ENCODE measurements around the gene ITPR3.

The ITPR3 gene

DNA sequence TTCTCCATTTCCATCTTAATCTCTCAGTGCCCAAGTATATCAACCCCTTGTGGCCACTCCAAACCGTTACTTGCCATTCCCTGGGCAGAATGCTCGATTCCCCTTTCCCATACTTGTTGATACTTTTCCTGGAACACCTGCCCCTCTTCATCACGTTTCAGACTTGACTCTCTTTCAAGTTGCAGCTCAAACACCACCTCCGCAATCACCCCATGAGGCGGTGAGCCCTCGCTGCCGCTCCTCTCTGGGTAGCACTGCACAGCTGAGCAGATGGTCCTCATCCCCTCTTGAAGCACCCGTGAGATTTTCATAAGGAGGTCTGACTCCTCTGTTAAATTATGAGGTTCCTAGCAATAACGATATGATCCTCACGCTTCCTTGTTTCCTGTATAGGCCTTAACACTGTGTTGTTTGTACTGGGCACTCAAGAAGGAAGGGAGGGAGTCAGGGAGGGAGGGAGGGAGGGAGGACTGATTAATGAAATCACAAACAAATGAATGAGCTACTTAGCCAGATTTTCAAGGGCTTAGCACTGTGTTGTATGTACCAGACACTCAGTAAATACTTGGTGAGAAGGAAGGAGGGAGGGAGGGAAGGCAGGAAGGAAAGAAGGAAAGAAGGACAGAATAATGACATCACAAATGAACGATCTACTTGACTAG lies 98.3 kb downstream of the ITPR3 start:
- DNase-seq (ENCODE audit: low spot score): no peak

DNA sequence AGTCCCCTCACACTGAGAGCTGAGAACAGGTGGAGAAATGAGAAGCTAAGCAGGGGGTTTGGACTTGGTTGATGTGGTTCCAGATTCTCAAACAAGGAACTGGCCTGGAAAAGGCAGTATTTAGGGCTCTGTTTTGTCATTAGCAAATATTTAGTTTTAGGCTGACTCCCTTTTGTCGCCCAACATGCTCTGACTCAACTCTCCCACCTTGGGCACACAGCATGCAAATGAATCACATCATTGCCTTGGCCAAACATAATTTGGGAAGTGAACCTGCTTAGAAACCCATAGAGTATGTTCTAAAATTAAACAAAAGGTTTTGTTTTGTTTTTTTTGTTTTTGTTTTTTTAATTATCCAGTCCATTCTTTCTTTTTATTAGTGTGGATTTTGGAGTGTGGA lies 99.9 kb downstream of the ITPR3 start:
- DNase-seq (ENCODE audit: low spot score): no peak

DNA sequence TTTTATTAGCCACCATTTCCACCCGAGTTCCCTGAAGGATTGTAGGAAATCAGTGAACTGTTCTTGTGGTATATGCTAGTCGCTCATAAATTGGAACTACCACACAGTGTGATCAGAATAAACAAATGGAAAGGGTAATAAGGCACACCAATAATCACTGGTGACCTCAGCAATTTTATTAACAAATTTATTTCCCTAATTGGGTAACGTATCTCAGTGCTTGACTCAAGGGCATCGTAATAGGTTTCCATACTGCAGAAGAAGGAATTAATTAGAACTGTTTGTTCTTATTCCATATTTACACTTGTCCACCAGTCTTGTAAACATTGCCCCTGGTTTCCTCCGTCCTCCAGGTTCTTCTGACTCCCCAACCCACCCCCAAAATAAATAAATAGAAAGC lies 100.4 kb downstream of the ITPR3 start:
- DNase-seq (ENCODE audit: low spot score): no peak

DNA sequence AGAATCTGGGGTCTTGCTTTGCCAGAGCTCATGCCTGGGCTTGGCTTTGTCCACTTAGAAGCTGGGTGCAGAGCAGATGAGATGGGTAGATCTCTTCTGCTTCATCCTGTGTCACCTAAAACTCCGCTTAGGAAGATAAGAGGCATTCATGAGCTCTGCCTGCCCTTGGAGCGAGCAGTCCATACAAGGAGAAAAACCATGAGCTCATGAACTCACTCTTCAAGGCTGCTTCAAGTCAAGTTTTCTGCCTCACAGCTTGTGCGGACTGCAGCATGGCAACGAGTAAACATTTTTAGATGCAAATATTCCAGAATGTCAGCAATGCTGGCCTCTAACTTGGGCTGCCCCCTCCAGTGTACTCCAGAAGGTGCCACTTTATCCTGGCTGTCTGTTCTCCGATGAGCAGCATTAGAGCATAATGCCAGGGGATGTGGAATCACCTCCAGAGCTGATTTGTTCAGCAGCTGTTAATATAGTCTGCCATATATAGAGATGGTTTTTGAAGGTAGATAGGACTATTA lies 101.0 kb downstream of the ITPR3 start:
- DNase-seq (ENCODE audit: low spot score): no peak

DNA sequence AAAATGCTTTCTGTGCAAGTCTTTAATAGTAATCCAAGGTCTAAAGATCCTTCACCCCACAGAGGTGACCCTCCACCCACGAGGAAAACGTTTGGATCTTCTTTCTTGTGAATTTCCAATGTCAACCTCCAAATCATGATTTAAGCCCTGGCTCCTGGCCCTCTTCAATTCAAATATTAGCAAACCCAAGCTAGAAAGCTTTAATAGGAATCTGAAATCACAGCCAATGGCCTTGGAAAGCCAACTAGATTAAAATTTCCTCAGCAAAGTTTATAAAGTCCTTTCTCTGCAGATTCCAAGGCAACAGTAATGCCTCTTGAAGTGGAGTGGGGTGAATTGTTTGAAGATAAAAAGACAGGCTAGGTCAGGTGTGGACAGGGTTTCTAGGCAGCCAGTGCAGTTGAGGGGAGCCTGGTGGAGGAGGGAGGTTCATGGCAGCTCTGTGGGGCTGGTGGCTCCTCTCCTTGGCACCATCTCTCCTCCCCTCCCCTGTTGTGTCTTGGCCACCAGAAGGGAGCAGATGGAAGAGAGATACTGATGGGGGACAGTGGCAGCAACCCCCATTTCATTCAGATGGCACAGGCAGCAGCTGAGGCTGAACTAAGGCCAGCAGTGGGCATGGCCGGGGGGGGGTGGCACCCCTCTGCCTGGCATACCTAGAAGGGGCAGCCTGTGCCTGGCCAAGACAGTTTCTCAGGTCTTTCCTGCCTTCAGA lies 102.4 kb downstream of the ITPR3 start:
- DNase-seq (ENCODE audit: low spot score): no peak

DNA sequence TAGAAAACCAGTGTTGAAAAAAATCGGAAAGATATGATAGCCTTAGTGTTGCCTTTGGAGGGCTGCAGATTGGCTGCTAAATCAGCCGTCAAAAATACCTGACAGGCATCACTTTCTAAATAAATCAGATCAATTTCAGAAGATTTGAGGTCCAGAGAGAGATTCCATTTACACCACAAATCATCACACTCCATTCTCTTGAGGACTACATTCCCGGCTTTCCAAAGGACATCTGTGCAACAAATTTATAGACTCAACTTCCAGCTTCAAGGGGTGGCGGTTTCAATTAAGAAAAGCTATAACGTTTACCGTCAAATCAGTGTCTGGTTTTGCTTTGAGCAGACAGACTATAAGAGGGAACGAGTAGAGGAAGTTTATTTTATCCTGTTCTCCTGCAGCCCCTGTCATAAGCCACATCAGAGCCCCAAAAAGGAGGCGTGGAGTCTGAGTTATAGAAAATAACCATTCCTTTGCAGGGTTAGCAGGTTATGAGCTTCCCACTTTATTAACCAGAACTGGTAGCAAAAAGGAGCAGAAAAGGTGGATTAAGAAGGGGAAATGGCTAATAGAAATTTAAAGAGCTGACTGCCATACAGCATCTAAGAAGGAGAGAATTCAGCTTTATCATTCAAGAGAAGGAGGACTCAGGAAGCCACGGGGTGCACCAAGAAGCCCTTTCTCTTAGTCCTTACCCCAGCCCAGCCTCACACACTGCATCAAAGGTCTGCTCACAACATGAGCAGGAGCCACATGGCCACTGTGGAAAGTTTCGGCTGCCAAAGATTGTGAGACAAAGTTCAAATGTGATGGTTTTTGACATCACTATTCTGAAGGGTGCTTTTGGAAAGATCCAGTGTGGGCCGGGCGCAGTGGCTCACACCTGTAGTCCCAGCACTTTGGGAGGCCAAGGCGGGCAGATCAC lies 103.2 kb downstream of the ITPR3 start:
- DNase-seq (ENCODE audit: low spot score): no peak

DNA sequence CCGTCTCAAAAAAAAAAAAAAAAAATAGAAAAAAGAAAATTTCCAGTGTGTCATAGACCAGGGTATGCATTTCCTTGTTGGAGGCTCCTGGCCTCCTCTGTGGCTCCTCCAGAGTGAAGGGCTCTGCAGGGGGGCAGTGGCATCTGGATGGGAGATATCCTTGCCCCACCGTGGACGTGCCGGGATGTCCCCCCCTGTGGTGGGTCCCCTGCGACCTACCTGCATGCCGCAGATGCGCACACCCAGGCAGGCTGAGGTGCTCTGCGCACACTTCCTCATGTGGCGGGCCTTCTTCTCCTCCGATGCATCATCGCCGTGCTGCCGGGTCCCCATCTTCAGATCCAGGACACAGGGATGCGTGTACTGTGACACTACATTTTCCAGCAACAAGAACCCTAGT lies 104.1 kb downstream of the ITPR3 start:
- no peak for DNase-seq (ENCODE audit: low spot score)

DNA sequence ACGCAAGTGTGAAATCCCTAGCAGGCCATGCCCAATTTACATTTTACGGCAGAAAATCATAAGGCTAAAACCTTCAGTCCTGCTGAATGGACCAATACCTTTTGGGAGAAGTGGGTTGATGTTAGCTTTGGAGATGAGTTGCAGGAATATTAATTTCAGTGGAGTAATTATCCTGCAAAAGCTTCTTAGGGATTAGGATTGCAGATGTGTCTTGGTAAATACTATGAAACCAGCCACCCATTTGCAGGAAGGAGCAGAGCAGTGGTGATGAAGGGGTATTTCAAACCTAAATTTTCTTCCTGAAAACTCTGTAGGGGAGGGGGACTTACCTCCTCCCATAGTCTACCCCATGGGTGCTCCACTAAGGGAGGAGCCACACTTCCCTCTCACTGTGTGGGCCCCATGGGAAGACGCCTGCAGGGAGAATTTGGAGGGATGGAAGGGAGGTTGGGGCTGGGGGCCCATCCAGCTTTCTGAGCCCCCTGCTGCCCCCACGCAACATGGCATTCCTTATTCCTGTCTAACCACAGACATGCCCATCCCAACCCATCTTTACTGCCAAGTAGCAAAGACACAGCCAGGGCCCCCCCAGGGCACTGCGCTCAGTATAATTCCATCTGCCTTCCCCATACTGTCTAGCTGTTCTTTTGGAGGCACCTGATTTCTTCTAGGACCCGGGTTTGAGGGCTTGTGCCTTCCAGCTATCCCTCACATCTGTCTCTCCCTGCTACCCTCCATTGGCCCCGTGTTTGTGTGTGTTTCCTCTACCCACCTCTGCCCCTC lies 105.0 kb downstream of the ITPR3 start:
- DNase-seq (ENCODE audit: low spot score): no peak

DNA sequence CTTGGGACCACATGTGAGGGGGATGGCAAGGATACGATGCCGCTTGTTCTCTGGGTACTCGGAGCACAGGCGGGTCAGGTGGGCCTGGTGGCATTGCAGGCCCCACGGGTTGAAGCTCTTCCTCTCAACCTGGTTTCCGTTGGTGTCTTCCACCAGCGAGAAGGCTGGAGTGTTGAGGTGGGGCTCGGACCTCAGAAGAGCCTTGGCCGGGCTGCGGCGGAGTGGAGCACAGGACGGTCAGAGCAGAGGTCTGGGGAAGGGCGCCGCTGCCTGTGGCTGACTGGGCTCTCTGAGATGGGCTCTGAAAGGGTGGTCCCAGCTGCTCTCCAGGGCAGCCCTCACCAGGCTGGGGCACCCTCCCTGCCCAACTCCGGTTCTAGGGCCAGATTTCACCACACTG lies 105.6 kb downstream of the ITPR3 start:
- DNase-seq (ENCODE audit: low spot score): no peak

DNA sequence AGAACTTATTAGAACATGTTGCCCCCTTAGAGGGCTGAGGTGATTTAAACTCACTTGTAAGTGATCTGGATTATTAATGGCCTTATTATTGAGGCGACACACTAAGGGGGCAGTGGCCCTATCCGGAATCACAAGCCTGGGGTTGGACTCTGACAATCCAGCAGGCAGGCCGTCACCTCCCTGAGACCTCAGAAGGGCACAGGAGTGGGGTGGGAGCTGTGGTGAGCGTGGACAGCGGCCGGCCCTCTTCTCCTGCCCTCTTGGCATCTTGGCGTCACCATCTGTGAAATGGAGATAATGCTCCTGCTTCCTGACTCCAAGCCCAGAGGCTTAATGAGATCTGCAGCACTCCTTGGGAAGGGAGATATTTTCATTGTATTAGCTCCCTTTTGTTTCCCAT lies 106.0 kb downstream of the ITPR3 start:
- no peak for DNase-seq (ENCODE audit: low spot score)

DNA sequence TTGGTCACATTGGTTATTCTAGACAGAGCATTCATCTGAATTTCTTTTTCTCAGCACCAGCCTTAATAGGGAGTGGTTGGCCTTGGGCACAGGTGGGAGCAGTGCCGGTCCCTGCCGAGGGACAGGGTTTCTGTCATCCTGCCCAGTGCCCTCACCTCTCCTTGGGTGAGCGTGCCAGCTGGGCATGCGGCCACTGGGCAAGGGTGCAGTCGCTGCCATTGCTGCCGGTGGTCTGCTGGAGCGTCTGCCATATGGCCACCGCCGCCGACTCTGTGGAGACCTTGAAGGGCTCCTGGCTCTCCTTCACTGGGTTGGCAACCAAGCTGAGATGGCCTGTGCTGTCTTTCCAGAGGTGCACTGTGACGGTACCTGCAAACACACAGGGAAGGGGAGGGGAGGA lies 106.8 kb downstream of the ITPR3 start:
- no peak for DNase-seq (ENCODE audit: low spot score)

DNA sequence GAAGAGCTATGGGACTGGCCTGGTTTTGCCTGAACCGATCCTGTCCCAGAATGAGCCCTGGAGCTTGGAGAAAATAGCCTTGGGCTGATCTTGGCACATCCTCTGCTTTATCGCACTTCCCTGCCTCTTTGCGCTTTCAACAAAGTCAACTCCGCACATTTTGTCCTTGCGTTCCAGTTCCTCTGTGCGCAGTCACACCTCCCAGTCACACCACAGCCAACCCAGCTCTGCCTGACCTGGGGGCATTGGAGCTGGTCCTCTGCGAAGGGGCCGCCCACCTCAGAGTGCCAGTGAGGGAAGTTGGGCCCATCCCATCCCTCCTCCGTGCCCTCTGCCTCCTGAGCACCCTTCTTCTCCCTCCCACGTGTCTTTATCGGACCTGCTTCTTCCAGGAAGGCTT lies 107.3 kb downstream of the ITPR3 start:
- DNase-seq (ENCODE audit: low spot score): no peak

DNA sequence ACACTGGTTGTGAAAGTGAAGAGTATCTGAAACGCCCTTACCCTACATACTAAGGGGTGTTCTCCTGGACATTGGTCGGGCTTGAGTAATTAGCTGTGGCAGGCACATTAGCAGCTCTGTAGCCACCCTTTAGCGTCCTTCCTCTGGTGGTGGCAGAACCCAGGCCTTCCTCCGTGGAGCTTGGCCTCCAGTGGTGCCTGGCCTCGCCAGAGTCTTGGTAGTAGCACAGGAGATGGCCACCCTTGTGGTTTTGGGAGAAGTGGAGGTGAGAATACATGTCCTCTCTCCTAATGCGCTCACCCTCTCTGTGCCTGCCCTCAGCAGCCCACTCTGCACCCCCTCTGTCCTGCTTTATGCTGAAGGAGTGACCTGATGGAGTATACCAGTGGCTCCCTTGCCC lies 107.9 kb downstream of the ITPR3 start:
- no peak for DNase-seq (ENCODE audit: low spot score)

DNA sequence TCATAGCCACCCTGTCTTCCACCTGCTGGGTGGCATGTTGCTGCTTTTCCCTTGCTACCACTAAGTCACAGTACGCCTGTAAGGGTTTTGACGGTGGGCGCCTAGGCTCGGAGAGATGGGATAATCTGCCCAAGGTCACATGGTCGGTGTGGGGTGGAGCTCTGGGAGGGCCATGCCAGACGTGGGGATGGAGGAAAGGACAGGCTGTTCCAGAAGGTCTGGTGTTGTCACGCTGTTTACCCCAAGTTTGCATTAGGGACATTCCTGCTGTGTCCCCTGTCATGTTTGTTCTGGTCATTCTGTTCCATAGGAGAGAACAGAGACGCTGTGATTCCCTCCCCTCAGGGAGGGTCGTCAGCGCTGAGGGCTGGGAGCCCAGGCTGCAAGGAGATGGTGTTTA lies 109.5 kb downstream of the ITPR3 start:
- no peak for DNase-seq (ENCODE audit: low spot score)

DNA sequence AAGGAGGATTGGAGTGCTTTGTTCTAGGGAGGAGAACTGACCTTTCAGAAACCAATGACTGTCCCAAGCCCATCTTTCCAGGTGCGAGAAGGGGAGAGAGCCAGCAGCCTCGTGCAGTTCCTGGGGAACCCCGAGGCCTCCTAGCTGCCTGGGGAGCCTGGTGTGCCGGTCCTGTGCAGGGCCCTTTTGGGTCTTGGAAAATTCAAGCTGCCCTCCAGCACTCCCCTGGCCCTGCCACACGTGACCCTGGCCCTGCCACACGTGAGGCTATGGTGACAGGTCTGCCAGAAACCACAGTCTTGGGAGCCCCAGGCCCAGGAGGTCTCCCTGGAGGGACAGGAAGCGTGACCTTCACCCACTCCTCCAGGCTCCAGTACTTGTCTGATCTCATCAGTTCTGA lies 109.9 kb downstream of the ITPR3 start:
- no peak for DNase-seq (ENCODE audit: low spot score)

DNA sequence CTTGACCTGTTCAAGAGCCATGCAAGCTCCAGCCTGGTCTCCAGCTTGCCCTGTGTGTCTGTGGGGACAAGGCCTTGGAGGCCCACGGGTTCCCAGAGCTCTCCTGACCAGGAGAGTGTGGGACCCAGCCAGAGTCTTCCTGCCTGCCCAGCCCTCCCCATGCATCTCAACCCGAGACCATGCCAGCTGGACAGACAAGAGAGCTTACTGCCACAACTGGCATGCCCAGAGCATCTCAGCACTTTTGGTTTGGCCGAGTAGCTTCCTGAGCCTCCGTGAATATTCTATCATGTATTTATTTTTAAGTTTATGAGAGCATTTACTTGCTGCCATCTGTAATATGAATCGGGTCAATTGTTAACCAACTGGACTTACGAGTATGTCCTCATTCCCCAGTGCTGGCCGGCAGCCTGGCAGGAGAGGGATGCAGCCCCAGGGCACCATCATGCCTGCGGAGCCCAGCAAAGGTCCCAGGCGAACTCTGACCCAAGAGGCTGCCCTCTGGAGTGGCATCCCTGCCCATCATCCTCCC lies 110.7 kb downstream of the ITPR3 start:
- no peak for DNase-seq (ENCODE audit: low spot score)

DNA sequence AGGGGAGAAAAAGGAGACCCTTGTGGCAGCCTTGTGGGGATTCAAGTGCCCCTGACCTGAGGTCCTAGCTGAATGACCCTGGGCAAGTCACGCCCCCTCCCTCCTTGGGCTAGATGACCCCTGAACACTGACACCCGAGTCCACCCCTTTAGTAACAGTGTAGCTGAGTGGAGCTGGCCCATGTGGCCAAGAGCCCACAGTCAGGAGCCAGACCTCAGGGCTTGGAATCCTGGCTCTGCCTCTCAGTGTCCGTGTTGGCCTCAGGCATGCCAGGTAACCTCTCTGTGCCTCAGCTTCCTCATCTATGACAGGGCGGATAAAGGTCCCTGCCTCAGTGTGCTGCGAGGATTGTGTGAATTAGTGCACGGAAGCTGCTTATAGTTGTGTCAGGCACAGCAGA lies 111.3 kb downstream of the ITPR3 start:
- DNase-seq (ENCODE audit: low spot score): no peak

DNA sequence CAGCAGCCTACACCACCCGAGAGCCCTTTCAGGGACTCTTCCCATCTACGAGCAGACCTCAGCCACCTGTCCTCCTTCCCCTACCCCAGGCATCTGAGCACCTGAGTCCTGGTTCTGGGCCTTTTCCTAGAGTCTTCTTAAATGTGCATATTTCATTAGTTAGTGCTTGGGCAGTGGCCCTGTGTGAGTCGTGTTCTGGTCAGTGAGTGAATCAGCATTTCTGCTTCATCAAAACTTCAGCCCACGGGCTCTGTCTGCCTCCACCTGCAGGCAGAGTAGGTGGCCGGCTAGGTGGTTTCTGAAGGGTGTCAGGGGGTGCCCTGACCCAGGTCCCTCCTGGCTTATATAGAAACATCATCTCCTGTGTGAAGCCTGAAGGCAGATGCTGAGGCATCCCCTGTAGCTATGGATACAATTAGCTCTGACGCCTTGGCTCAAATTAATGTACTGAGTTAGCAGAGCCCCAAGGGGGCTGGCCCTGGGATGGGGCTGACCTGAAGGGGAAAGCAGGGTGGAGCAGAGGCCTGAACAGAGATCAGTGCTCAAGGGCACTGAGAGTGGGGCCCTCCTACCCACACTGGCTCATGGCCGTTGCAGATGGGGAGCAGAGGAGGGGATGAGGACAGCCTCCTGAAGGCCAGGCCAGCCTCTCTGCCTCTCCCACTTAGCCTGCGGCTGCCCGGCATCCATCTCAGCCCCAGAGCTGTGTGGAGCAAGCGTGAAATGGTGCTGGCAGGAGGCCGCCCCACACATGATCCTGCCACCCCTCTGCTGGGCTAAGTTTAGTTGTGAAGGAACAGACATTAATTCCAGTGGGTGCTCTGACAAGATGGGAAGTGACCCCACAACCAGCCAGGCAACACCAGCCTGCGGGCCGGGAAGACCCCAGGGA lies 111.9 kb downstream of the ITPR3 start:
- DNase-seq (ENCODE audit: low spot score): no peak

DNA sequence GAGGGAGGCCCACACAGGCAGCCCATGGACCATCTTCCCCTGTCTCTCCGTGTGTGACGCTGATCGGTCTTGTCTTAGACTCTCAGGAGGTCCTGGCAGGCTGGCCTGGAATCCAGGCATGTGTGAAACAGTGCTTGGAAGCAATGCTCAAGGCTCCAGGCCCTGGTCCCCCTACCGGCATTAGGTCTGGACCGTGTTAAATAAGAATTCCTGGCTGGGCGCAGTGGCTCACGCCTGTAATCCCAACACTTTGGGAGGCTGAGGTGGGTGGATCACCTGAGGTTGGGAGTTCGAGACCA lies 112.5 kb downstream of the ITPR3 start:
- no peak for DNase-seq (ENCODE audit: low spot score)

DNA sequence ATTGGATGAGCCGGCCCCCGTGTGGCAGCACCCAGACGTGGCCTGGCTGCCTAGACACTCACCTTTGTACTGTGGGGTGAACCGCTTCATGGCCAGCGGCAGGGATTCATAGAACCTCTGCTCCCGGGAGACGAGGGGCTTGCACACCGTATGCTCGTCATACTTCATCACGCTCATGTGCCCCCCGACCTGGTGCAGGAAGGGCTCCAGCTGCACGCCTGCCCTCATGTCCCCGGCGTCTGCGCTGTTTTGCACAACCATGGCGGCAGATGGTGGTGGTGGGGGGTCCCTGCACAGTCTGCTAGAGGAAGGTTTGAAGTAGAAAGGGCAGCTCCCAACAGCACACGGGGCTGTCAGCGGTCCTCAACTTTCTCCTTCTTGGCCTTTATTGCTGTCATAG lies 114.1 kb downstream of the ITPR3 start:
- no peak for DNase-seq (ENCODE audit: low spot score)
